B cell (primary cell): ENCODE measurements around the gene WBP4. TPM values are rescaled to one million over a fixed set of nuclear protein-coding genes. Genes with fewer than 3 reads are reported as not detected.
"Not testable (repeated sequence)": the region's sequence is repeated elsewhere in the genome, so short reads cannot be mapped to it uniquely, and the experiment has no call there.

Experiments
- ATAC-seq: fragments of 200-7000 bp; cut with Tn5 transposase; one replicate; pipeline ENCODE4 v1.10.0; 2021; ENCODE audit warnings: low read depth, mild to moderate bottlenecking, moderate number of reproducible peaks, moderate library complexity
- CTCF ChIA-PET: fragments of 350-600 bp; sonication (Branson Sonifier 250); formaldehyde crosslinking; loops from one replicate; lab custom pipeline; 2021; ENCODE audit warnings: antibody characterized with exemption, inconsistent platforms; lab: Charles Lee
- POLR2A ChIA-PET: fragments of 350-600 bp; sonication (Branson Sonifier 250); formaldehyde crosslinking; loops from one replicate; lab custom pipeline; 2021; ENCODE audit warnings: antibody characterized with exemption; lab: Charles Lee
- DNase-seq: peaks from one replicate; pipeline ENCODE4 v3.0.0; 2013
- H2AFZ ChIP-seq: 2 replicates; pipeline ENCODE4 v1.6.1; 2012; ENCODE audit warnings: mild to moderate bottlenecking, low read depth, low read length; ENCODE audit not compliant: insufficient read depth, poor library complexity, severe bottlenecking
- H3K27ac ChIP-seq, 2 donors: 1 replicate in 1 of 2; 2 replicates in 1 of 2; pipeline ENCODE4 v1.5.1; 2012 to 2013; ENCODE audit warnings: low read length in 2 of 2, mild to moderate bottlenecking in 2 of 2, moderate library complexity in 1 of 2
- H3K27me3 ChIP-seq, 4 experiments: fragments of 200-600 bp in 1 of 4; sonication (generic) in 1 of 4; replicated peaks in 1 of 4; 1 replicate in 2 of 4; 2 replicates in 2 of 4; pipeline versions ENCODE4 v1.6.1 to v1.7.0; 2013 to 2016; ENCODE audit warnings: low read length in 3 of 4, mild to moderate bottlenecking in 2 of 4, mixed read lengths in 1 of 4, moderate library complexity in 1 of 4; ENCODE audit not compliant: insufficient read depth in 4 of 4, control insufficient read depth in 3 of 4; ENCODE audit errors: control extremely low read depth in 1 of 4
- H3K36me3 ChIP-seq, 2 experiments: replicated peaks in 1 of 2; 1 replicate in 1 of 2; 2 replicates in 1 of 2; pipeline versions ENCODE4 v1.6.1 to v1.7.1; 2013; ENCODE audit warnings: low read length in 1 of 2; ENCODE audit not compliant: insufficient read depth in 2 of 2, control insufficient read depth in 1 of 2; ENCODE audit errors: control extremely low read depth in 1 of 2, extremely low read depth in 1 of 2
- H3K4me1 ChIP-seq, 2 donors: fragments of 200-600 bp in 1 of 2; sonication (generic) in 1 of 2; 1 replicate in 1 of 2; 2 replicates in 1 of 2; pipeline versions ENCODE4 v1.5.1 to v1.6.1; 2013 to 2017; ENCODE audit warnings: low read length in 2 of 2; ENCODE audit not compliant: control insufficient read depth in 2 of 2, insufficient read depth in 2 of 2
- H3K4me2 ChIP-seq: replicated peaks from 2 replicates; pipeline ENCODE3; 2012; ENCODE audit warnings: mild to moderate bottlenecking, low read depth, low read length; ENCODE audit not compliant: poor library complexity, severe bottlenecking
- H3K4me3 ChIP-seq, 5 experiments: fragments of 200-600 bp in 1 of 5; sonication (generic) in 1 of 5; 1 replicate in 3 of 5; 2 replicates in 2 of 5; pipeline versions ENCODE4 v1.5.1 to v1.7.0; 2011 to 2016; ENCODE audit warnings: low read length in 4 of 5, mild to moderate bottlenecking in 4 of 5, low read depth in 2 of 5, control low read depth in 1 of 5, moderate library complexity in 1 of 5; ENCODE audit not compliant: insufficient read depth in 1 of 5; ENCODE audit errors: control extremely low read depth in 1 of 5, extremely low read depth in 1 of 5
- H3K79me2 ChIP-seq: fragments of 200-600 bp; sonication (generic); one replicate; pipeline ENCODE4 v1.6.0; 2016; ENCODE audit warnings: low read length; ENCODE audit not compliant: control insufficient read depth, insufficient read depth
- H3K9ac ChIP-seq: fragments of 200-600 bp; sonication (generic); 2 replicates; pipeline ENCODE4 v1.6.1; 2017; ENCODE audit warnings: mild to moderate bottlenecking, low read length, moderate library complexity
- H3K9me3 ChIP-seq, 3 donors: one replicate each; pipeline versions ENCODE4 v1.6.1 to v1.7.1; 2013; ENCODE audit warnings: low read length in 2 of 3; ENCODE audit not compliant: control insufficient read depth in 2 of 3, insufficient read depth in 1 of 3; ENCODE audit errors: control extremely low read depth in 1 of 3
- H4K20me1 ChIP-seq: 2 replicates; pipeline ENCODE4 v1.6.0; 2012; ENCODE audit warnings: mild to moderate bottlenecking, low read length; ENCODE audit not compliant: insufficient read depth, control insufficient read depth, poor library complexity, severe bottlenecking
- H3K27ac Mint-ChIP-seq: one replicate; pipeline ENCODE4 v1.8.0; 2021; ENCODE audit warnings: mixed read lengths
- H3K27me3 Mint-ChIP-seq: one replicate; pipeline ENCODE4 v1.8.0; 2021; ENCODE audit warnings: mixed read lengths
- H3K4me1 Mint-ChIP-seq: one replicate; pipeline ENCODE4 v1.8.0; 2021; ENCODE audit warnings: mixed read lengths
- H3K4me3 Mint-ChIP-seq: one replicate; pipeline ENCODE4 v1.8.0; 2021; ENCODE audit warnings: mixed read lengths
- H3K9me3 Mint-ChIP-seq: one replicate; pipeline ENCODE4 v1.8.0; 2022; ENCODE audit warnings: mixed read lengths; ENCODE audit not compliant: insufficient read depth
- CTCF ChIP-seq: fragments of 200-600 bp; IDR thresholded peaks from one replicate; pipeline ENCODE4 v1.8.0; 2022; ENCODE audit warnings: antibody characterized with exemption, mild to moderate bottlenecking
- EZH2 ChIP-seq: IDR thresholded peaks from 2 replicates; pipeline ENCODE4 v1.6.1; 2012; ENCODE audit warnings: borderline replicate concordance, low read depth, mild to moderate bottlenecking, moderate library complexity, low read length; ENCODE audit not compliant: insufficient read depth, poor library complexity, severe bottlenecking
- WGBS: methylation state at CpG from one replicate; pipeline ENCODE4 v1.1.5; 2013; ENCODE audit warnings: missing lambda C conversion rate; ENCODE audit not compliant: insufficient coverage; 5-methylcytosine and 5-hydroxymethylcytosine counted together
- intact Hi-C: fragments of 100-400 bp; cut with micrococcal nuclease; formaldehyde crosslinking; loops from one replicate; pipeline ENCODE4 v1.10.0; 2022
- polyA plus RNA-seq: library from polyadenylated mRNA; depleted of rRNA; stranded (reverse); fragments of >200 nt; gene quantifications from 2 replicates; pipeline ENCODE4 v1.2.3, GENCODE V29; 2012
- total RNA-seq, 2 donors: library from RNA; stranded (reverse); fragments of 120-200 nt in 1 of 2; gene quantifications; 1 replicate in 1 of 2; 2 replicates in 1 of 2; pipeline versions ENCODE4 v1.2.3 to v1.2.4, GENCODE V29; 2013 to 2022

The WBP4 gene
- total and polyA plus RNA-seq, 2 donors (not counting 1 experiment from before 2014, with no cell fraction given): 1.8 to 10.4 TPM

DNA sequence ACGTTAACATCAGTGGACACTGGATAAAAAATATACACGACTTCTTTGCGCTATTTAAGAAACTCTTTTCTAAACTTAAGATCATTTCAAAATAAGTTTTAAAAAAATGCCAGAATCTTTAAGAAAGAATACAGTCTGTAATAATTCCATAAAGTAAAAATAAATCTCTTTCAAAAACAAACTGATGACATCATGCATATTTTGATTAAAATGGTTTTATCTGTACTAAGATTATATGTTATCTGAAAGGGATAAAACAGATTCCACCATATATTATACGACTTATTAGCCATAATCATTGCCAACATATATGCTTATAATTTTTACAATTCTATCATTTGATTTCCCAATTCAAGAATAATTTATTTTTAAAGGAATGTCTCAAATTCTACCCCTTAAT is 26.9 kb upstream of the WBP4 start:
- no peak overlapping the region for H3K4me3 ChIP-seq
- no peak overlapping the region for H3K4me2 ChIP-seq
- TF ChIP-seq CTCF (no peak), EZH2 (no peak)
- no peak overlapping the region for H3K27ac Mint-ChIP-seq
- H3K36me3 ChIP-seq: no peaks in the 10 kb centered on the region
- no peak overlapping the region for H2AFZ ChIP-seq
- no peaks in the 10 kb centered on the region for H3K9me3 ChIP-seq
- H3K27ac ChIP-seq: no peak overlapping the region
- H3K4me1 Mint-ChIP-seq: peaks cover 21% of the 10 kb centered on the region
- ATAC-seq: no peak
- intact Hi-C loops: no loop called here
- no peaks in the 10 kb centered on the region for H3K9me3 Mint-ChIP-seq
- H3K79me2 ChIP-seq: peaks cover 87% of the 10 kb centered on the region
- POLR2A ChIA-PET: no interaction called here
- no peaks in the 10 kb centered on the region for H3K27me3 Mint-ChIP-seq
- no peaks in the 10 kb centered on the region for H3K27me3 ChIP-seq
- DNase-seq: no peak
- H3K9ac ChIP-seq: no peak overlapping the region
- H4K20me1 ChIP-seq: no peaks in the 10 kb centered on the region
- no peak overlapping the region for H3K4me3 Mint-ChIP-seq
- CTCF ChIA-PET: interaction anchor here (1.4 to 1.8 kb wide), 2 partner anchors 23 to 26 kb away, joined by 3 to 5 read pairs; no protein-coding TSS in a partner anchor
- peaks cover 5 to 7% of the 10 kb centered on the region in 2 donors for H3K4me1 ChIP-seq
- no CpG with 5 or more reads among the region's 4 CpGs for WGBS

- Mint-ChIP-seq H3K27me3 (no peaks in the 10 kb centered on the region), H3K27ac (no peak overlapping the region), H3K4me1 (peaks cover 21% of the 10 kb centered on the region), H3K4me3 (no peak overlapping the region), H3K9me3 (no peaks in the 10 kb centered on the region)
- DNase-seq (no peak), ATAC-seq (no peak)
- H3K4me2 ChIP-seq: no peak overlapping the region
- no peak overlapping the region for H3K27ac ChIP-seq
- no peaks in the 10 kb centered on the region for H3K27me3 ChIP-seq
- H3K9me3 ChIP-seq: no peaks in the 10 kb centered on the region
- no peaks in the 10 kb centered on the region for H4K20me1 ChIP-seq
- intact Hi-C loops: no loop called here
- no peak for TF ChIP-seq CTCF
- TF ChIP-seq EZH2: no peak
- no peak overlapping the region for H3K4me3 ChIP-seq
- ChIA-PET POLR2A (no interaction called here), CTCF (no interaction called here)
- no peak overlapping the region for H2AFZ ChIP-seq
- H3K9ac ChIP-seq: no peak overlapping the region
- H3K4me1 ChIP-seq: peaks cover 5 to 7% of the 10 kb centered on the region in 2 donors
- no peaks in the 10 kb centered on the region for H3K36me3 ChIP-seq
- 89% methylated on average over 4 of the region's 5 CpGs for WGBS
- peaks cover 82% of the 10 kb centered on the region for H3K79me2 ChIP-seq
These were observed 26.4 kb upstream of the WBP4 start for GRCh38 chr13:41034881-41035280.

GRCh38 chr13:41036557-41036956 is 24.8 kb upstream of the WBP4 start:
- peaks cover 71% of the 10 kb centered on the region for H3K79me2 ChIP-seq
- DNase-seq, H3K4me1 ChIP-seq, POLR2A ChIA-PET, H3K27me3 Mint-ChIP-seq, H3K9ac ChIP-seq, H3K4me3 ChIP-seq, H4K20me1 ChIP-seq, H2AFZ ChIP-seq, intact Hi-C loops, H3K27ac Mint-ChIP-seq, H3K9me3 ChIP-seq, H3K9me3 Mint-ChIP-seq, H3K4me3 Mint-ChIP-seq, H3K36me3 ChIP-seq, H3K4me2 ChIP-seq, H3K27me3 ChIP-seq, H3K27ac ChIP-seq, ATAC-seq: not testable (repeated sequence)
- WGBS: no CpG with 5 or more reads among the region's 5 CpGs
- peaks cover 30% of the 10 kb centered on the region for H3K4me1 Mint-ChIP-seq
- CTCF ChIA-PET: interaction anchor here (1.3 kb wide), 1 partner anchor 16 kb away, joined by 5 read pairs; the partner anchor contains the start of gene ELF1
